Adrenal gland (tissue), 5 donors: ENCODE results near the gene KIF19.

ENCODE experiments used
- POLR2A ChIP-seq, 2 donors: fragments of 450-650 bp; IDR thresholded peaks; one replicate each; pipeline ENCODE4 v1.6.1; 2017; ENCODE audit warnings: antibody characterized with exemption in 2 of 2, mild to moderate bottlenecking in 2 of 2, moderate library complexity in 1 of 2
- TF ChIP-seq, protein P1 (sequence below), 6 experiments: fragments of 450-650 bp in 4 of 6; fragments of 200-600 bp in 2 of 6; sonication (generic) in 1 of 6; IDR thresholded peaks; 1 replicate in 5 of 6; 2 replicates in 1 of 6; pipeline versions ENCODE4 v1.5.1 to v1.8.0; 2016 to 2021; ENCODE audit warnings: antibody characterized with exemption in 6 of 6, mild to moderate bottlenecking in 2 of 6, moderate library complexity in 1 of 6
- donor health status: DM: no; HTN: no; CAD: no.

GRCh38 chr17:74371653-74372147 is 45.7 kb downstream of the KIF19 start:
- TF ChIP-seq POLR2A (IDR thresholded peaks at IDR 0.05) = no peak
- TF ChIP-seq, protein P1, sequence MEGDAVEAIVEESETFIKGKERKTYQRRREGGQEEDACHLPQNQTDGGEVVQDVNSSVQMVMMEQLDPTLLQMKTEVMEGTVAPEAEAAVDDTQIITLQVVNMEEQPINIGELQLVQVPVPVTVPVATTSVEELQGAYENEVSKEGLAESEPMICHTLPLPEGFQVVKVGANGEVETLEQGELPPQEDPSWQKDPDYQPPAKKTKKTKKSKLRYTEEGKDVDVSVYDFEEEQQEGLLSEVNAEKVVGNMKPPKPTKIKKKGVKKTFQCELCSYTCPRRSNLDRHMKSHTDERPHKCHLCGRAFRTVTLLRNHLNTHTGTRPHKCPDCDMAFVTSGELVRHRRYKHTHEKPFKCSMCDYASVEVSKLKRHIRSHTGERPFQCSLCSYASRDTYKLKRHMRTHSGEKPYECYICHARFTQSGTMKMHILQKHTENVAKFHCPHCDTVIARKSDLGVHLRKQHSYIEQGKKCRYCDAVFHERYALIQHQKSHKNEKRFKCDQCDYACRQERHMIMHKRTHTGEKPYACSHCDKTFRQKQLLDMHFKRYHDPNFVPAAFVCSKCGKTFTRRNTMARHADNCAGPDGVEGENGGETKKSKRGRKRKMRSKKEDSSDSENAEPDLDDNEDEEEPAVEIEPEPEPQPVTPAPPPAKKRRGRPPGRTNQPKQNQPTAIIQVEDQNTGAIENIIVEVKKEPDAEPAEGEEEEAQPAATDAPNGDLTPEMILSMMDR (IDR thresholded peaks at IDR 0.05) = no peak
